ENCODE measurements around the gene COL4A2.
"Not testable (repeated sequence)": the region's sequence is repeated elsewhere in the genome, so short reads cannot be mapped to it uniquely, and the experiment has no call there.

The COL4A2 gene

DNA sequence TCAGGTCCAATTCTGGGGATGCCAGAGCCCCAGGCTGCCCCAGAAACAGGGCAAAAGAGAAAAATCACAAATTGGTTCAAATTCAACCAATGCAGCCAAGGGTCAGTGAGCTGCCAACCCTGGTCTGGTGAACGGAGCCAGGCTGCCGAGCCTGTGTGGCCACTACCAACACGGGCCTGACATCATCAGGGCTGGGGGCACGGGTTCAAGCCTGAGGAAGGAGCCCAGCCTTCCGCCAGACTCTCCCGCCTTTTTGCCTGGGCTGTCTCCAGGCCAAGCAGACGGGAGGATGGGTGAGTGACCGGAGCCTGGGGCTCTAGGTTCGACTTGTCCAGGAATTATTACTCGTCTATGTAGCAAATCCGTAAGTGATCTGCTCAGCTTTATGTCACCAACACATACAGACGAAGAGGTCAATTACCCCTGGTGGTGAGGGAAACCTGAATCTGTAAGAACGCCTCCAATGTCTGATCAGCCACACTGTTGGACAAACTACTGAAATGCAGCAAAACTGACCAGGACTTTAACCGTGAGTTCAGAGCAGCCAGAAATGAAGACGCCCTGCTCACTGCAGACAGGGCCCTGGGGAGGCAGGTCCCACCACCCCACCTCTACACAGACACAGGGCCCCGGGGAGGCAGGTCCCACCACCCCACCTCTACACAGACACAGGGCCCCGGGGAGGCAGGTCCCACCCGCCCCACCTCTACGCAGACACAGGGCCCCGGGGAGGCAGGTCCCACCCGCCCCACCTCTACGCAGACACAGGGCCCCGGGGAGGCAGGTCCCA is 222.6 kb downstream of the COL4A2 start:
- H3K27me3 Mint-ChIP-seq (ENCODE audit: low read depth), result no peaks in the 10 kb centered on the region
- no peaks in the 10 kb centered on the region for H3K9me3 Mint-ChIP-seq
- H3K4me1 Mint-ChIP-seq, result peaks cover 11% of the 10 kb centered on the region
- TF ChIP-seq, protein P1, sequence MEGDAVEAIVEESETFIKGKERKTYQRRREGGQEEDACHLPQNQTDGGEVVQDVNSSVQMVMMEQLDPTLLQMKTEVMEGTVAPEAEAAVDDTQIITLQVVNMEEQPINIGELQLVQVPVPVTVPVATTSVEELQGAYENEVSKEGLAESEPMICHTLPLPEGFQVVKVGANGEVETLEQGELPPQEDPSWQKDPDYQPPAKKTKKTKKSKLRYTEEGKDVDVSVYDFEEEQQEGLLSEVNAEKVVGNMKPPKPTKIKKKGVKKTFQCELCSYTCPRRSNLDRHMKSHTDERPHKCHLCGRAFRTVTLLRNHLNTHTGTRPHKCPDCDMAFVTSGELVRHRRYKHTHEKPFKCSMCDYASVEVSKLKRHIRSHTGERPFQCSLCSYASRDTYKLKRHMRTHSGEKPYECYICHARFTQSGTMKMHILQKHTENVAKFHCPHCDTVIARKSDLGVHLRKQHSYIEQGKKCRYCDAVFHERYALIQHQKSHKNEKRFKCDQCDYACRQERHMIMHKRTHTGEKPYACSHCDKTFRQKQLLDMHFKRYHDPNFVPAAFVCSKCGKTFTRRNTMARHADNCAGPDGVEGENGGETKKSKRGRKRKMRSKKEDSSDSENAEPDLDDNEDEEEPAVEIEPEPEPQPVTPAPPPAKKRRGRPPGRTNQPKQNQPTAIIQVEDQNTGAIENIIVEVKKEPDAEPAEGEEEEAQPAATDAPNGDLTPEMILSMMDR (IDR thresholded peaks at IDR 0.05; ENCODE audit: unreplicated experiment in 3 of 3), result no peak
- no peak overlapping the region for H3K4me3 Mint-ChIP-seq
- no peaks in the 10 kb centered on the region for H3K36me3 Mint-ChIP-seq (ENCODE audit: low read depth)
- H3K27ac Mint-ChIP-seq, result no peak overlapping the region

- Mint-ChIP-seq H3K27ac (no peak overlapping the region), H3K4me3 (no peak overlapping the region), H3K27me3 (ENCODE audit: low read depth) (no peaks in the 10 kb centered on the region), H3K36me3 (ENCODE audit: low read depth) (no peaks in the 10 kb centered on the region), H3K9me3 (no peaks in the 10 kb centered on the region), H3K4me1 (peaks cover 11% of the 10 kb centered on the region)
- TF ChIP-seq, protein P1 (IDR thresholded peaks at IDR 0.05; ENCODE audit: unreplicated experiment in 3 of 3), result no peak
Observed at GRCh38 chr13:110531100-110531499, 224.0 kb downstream of the COL4A2 start.

DNA sequence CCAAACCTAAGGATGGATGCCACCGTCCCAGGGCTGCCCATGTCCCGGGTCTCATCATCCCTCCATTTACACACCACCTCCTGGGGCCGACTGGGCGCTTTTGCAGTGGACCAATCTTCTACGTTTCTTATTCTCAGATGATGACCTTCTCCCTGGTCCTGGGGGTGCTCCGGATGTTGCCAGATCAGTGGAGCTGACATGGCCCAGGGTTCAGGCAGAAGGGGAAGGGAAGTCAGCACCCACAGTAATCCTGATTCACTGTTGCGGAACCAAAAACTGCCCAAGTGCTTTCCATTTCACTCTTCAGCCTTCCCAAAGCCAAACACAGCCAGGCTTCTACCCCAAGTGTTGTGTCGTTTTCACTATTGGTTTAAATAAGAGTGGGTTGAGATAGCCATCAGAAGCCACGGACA is 224.6 kb downstream of the COL4A2 start:
- no peak overlapping the region for H3K27ac Mint-ChIP-seq
- H3K27me3 Mint-ChIP-seq (ENCODE audit: low read depth), result no peaks in the 10 kb centered on the region
- no peaks in the 10 kb centered on the region for H3K9me3 Mint-ChIP-seq
- no peaks in the 10 kb centered on the region for H3K36me3 Mint-ChIP-seq (ENCODE audit: low read depth)
- TF ChIP-seq, protein P1 (IDR thresholded peaks at IDR 0.05; ENCODE audit: unreplicated experiment in 3 of 3), result no peak
- H3K4me3 Mint-ChIP-seq, result no peak overlapping the region
- H3K4me1 Mint-ChIP-seq, result peaks cover 11% of the 10 kb centered on the region

- not testable (repeated sequence) for H3K4me3 Mint-ChIP-seq; H3K27me3 Mint-ChIP-seq (ENCODE audit: low read depth); H3K9me3 Mint-ChIP-seq; H3K27ac Mint-ChIP-seq; H3K36me3 Mint-ChIP-seq (ENCODE audit: low read depth)
- peaks cover 11% of the 10 kb centered on the region for H3K4me1 Mint-ChIP-seq
Observed at GRCh38 chr13:110532258-110532657, 225.2 kb downstream of the COL4A2 start.

DNA sequence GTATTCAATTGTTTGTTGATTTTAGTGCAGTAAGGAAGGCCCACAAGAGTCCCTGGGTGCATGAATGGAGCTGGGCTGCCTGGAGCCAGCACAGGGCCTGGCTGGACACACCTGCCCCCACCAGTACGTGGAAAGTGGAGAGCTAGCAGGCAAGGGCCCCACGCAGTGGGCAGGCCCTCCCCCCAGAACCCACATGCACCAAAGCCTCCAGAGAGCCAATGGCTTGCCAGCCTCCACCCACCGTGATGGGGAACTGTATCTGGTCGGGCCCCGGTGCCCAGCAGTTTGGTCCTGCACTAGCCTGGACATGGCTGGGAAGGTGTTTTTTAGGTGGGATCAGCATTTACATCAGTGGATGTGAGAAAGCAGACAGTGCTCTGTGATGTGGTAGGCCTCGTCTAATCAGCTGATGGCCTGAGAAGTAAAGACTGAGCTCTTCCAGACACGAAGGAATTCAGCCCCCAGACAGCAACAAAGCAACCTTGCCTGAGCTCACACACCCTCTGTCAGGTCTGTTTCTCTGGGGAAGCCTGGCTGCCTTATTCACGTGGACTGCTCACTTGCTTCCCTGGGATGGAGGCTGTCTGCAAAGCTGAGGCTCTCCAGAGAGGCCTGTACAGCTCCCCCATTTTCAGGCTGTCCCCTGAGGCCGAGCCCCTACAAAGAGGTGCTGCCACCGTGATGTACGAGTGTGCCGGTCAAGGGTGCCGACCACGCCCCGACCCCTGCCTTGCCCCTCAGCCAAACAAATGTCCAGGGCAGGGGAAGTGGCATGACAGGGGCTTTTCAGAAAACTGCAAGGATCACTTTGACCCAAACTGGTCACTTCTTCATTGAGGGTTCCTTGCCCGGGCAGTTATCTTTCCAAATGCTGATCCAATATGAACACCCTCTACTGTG is 226.9 kb downstream of the COL4A2 start:
- H3K36me3 Mint-ChIP-seq (ENCODE audit: low read depth), result no peaks in the 10 kb centered on the region
- TF ChIP-seq, protein P1 (IDR thresholded peaks at IDR 0.05; ENCODE audit: unreplicated experiment in 3 of 3), result no peak
- peaks cover 8% of the 10 kb centered on the region for H3K4me1 Mint-ChIP-seq
- H3K4me3 Mint-ChIP-seq, result no peak overlapping the region
- H3K27me3 Mint-ChIP-seq (ENCODE audit: low read depth), result no peaks in the 10 kb centered on the region
- H3K9me3 Mint-ChIP-seq, result no peaks in the 10 kb centered on the region
- no peak overlapping the region for H3K27ac Mint-ChIP-seq

- Mint-ChIP-seq H3K36me3 (ENCODE audit: low read depth) (no peaks in the 10 kb centered on the region), H3K27me3 (ENCODE audit: low read depth) (no peaks in the 10 kb centered on the region), H3K27ac (no peak overlapping the region), H3K4me3 (no peak overlapping the region), H3K9me3 (no peaks in the 10 kb centered on the region), H3K4me1 (peaks cover 6% of the 10 kb centered on the region)
- TF ChIP-seq, protein P1 (IDR thresholded peaks at IDR 0.05; ENCODE audit: unreplicated experiment in 3 of 3), result no peak
Observed at GRCh38 chr13:110535526-110535925, 228.4 kb downstream of the COL4A2 start.
